Transverse colon (tissue), 4 donors: Measurements from ENCODE around the gene TTYH3. TPM values are rescaled to one million over a fixed set of nuclear protein-coding genes. Genes with fewer than 3 reads are reported as not detected.

Experiments used
- DNase-seq: peaks from one replicate; pipeline ENCODE4 v3.0.0-alpha.2; 2019
- H3K27ac ChIP-seq, 4 donors: fragments of 200-600 bp; sonication (generic); 2 replicates each; pipeline ENCODE4 v1.5.1; 2016 to 2018; ENCODE audit warnings: inconsistent platforms in 4 of 4
- H3K27me3 ChIP-seq: fragments of 200-600 bp; sonication (generic); 2 replicates; pipeline ENCODE4 v1.5.1; 2017; ENCODE audit warnings: inconsistent platforms
- H3K36me3 ChIP-seq, 4 donors: fragments of 200-600 bp; sonication (generic); 2 replicates each; pipeline ENCODE4 v1.5.1; 2017 to 2019; ENCODE audit warnings: inconsistent platforms in 4 of 4
- H3K4me1 ChIP-seq, 4 donors: fragments of 200-600 bp; sonication (generic); 2 replicates each; pipeline ENCODE4 v1.5.1; 2017 to 2020; ENCODE audit warnings: inconsistent platforms in 4 of 4
- H3K4me3 ChIP-seq, 4 donors: fragments of 200-600 bp; sonication (generic); 1 replicate in 1 of 4; 2 replicates in 3 of 4; pipeline versions ENCODE4 v1.5.1 to v1.6.1; 2017 to 2019; ENCODE audit warnings: inconsistent platforms in 4 of 4
- H3K9me3 ChIP-seq, 2 donors: fragments of 200-600 bp; sonication (generic); 2 replicates each; pipeline ENCODE4 v1.5.1; 2017 to 2019; ENCODE audit warnings: inconsistent platforms in 2 of 2
- EP300 ChIP-seq: sonication (generic); formaldehyde crosslinking; IDR thresholded peaks from one replicate; pipeline ENCODE4 v1.6.1; 2017; ENCODE audit warnings: antibody characterized with exemption, low read depth
- POLR2A ChIP-seq: fragments of 450-650 bp; IDR thresholded peaks from one replicate; pipeline ENCODE4 v1.6.1; 2016; ENCODE audit warnings: antibody characterized with exemption, mild to moderate bottlenecking, moderate library complexity
- POLR2AphosphoS5 ChIP-seq, 3 donors: sonication (generic); formaldehyde crosslinking; IDR thresholded peaks; one replicate each; pipeline ENCODE4 v1.6.1; 2016; ENCODE audit warnings: antibody characterized with exemption in 3 of 3
- WGBS, 2 donors: methylation state at CpG; one replicate each; pipeline ENCODE4 v1.1.5; 2018; ENCODE audit warnings: low coverage in 1 of 2; 5-methylcytosine and 5-hydroxymethylcytosine counted together
- in situ Hi-C, 4 donors: fragments of 200-750 bp; cut with MboI; loops; one replicate each; pipeline versions ENCODE4 v1.15.0 to v1.15.1; 2017; ENCODE audit warnings: low sequenced_read_pairs in 3 of 4, low pct_ligation_motif_present in 1 of 4, low pct_unique_long_range_greater_than_20kb in 1 of 4
- intact Hi-C: fragments of 100-400 bp; cut with DNase I; formaldehyde crosslinking; loops from one replicate; pipeline ENCODE4 v1.15.1; 2023; ENCODE audit warnings: low total_unique reads
- total RNA-seq, 4 donors: library from RNA; depleted of rRNA; stranded (reverse); fragments of >200 nt; gene quantifications; one replicate each; pipeline ENCODE4 v1.1.0, GENCODE V29; 2016
- TF ChIP-seq, protein P1 (sequence below), 5 experiments: fragments of 200-600 bp in 3 of 5; fragments of 450-650 bp in 2 of 5; sonication (generic) in 3 of 5; IDR thresholded peaks; 1 replicate in 2 of 5; 2 replicates in 3 of 5; pipeline ENCODE4 v1.5.1; 2016 to 2017; ENCODE audit warnings: antibody characterized with exemption in 5 of 5, inconsistent platforms in 3 of 5, mild to moderate bottlenecking in 2 of 5, moderate library complexity in 1 of 5

The TTYH3 gene
- total RNA-seq, 4 donors from 2014 or later = 11.2 to 43.6 (median 23.0) TPM

DNA sequence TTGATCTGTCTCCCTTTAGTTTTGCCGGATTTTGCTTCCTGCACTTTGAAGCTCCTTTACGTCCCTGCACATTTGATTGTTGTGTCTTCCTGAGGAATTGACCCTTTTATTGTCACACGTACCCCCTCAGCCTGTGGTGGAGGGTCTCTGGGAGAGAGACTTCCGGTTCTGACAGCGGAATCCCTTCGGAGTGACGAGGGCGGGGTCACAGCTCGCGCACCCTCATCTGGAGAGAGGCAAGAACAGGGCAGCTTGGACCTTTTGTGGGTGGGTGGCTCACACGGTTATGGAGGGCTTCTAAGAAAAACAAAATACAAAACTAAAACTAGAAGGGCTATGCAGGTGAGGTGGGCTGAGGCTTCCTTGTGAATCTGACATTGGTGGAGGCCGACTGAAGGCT lies 82.2 kb downstream of the TTYH3 start:
- DNase-seq = no peak
- H3K27ac ChIP-seq = no peak overlapping the region

More for the DNA sequence above, 82.2 kb downstream of the TTYH3 start:
- in situ Hi-C loops (no loop called here), intact Hi-C loops (no loop called here)
- H3K9me3 ChIP-seq = no peaks in the 10 kb centered on the region
- no peaks in the 10 kb centered on the region for H3K36me3 ChIP-seq
- no peak for TF ChIP-seq POLR2A
- no peak for TF ChIP-seq EP300
- no peak for TF ChIP-seq POLR2AphosphoS5 (IDR thresholded peaks at IDR 0.05)
- TF ChIP-seq, protein P1, sequence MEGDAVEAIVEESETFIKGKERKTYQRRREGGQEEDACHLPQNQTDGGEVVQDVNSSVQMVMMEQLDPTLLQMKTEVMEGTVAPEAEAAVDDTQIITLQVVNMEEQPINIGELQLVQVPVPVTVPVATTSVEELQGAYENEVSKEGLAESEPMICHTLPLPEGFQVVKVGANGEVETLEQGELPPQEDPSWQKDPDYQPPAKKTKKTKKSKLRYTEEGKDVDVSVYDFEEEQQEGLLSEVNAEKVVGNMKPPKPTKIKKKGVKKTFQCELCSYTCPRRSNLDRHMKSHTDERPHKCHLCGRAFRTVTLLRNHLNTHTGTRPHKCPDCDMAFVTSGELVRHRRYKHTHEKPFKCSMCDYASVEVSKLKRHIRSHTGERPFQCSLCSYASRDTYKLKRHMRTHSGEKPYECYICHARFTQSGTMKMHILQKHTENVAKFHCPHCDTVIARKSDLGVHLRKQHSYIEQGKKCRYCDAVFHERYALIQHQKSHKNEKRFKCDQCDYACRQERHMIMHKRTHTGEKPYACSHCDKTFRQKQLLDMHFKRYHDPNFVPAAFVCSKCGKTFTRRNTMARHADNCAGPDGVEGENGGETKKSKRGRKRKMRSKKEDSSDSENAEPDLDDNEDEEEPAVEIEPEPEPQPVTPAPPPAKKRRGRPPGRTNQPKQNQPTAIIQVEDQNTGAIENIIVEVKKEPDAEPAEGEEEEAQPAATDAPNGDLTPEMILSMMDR (IDR thresholded peaks at IDR 0.05) = no peak
- no peaks in the 10 kb centered on the region for H3K27me3 ChIP-seq
- H3K4me1 ChIP-seq = peaks cover 3 to 36% (median 23%) of the 10 kb centered on the region in 4 donors
- H3K4me3 ChIP-seq = no peak overlapping the region
- WGBS, 2 donors = 82 to 100% methylated on average over 5 to 12 of the region's 12 CpGs

Other genes starting within 250 kb of the TTYH3 start
- 100 to 1,000 TPM in 1 of 4 donors, 10 to 100 TPM in 2, 1 to 10 TPM in 1; 7.6 to 136 (median 13.6) TPM for gene CHST12, start 228.4 kb upstream of the TTYH3 start, total RNA-seq
- not detected for gene GRIFIN, start 155.6 kb upstream of the TTYH3 start, total RNA-seq
- 100 to 1,000 TPM in 2 of 4 donors, 10 to 100 TPM in 2; 17.9 to 162 (median 80.6) TPM for gene LFNG, start 112.2 kb upstream of the TTYH3 start, total RNA-seq
- gene BRAT1, start 76.5 kb upstream of the TTYH3 start, total RNA-seq = 100 to 1,000 TPM in 1 of 4 donors, 10 to 100 TPM in 3; 31.7 to 120 (median 40.4) TPM
- gene IQCE, start 73.0 kb upstream of the TTYH3 start, total RNA-seq = 100 to 1,000 TPM in 1 of 4 donors, 10 to 100 TPM in 3; 27.2 to 187 (median 55.5) TPM
- gene AMZ1, start 56.2 kb downstream of the TTYH3 start, total RNA-seq = under 1 TPM in 1 of 4 donors, not detected in 3; 0.64 TPM
- gene GNA12, start 212.3 kb downstream of the TTYH3 start, total RNA-seq = 10 to 100 TPM; 18.9 to 39.6 (median 22.2) TPM